ENCODE results near the gene AK1. TPM values are rescaled to one million over a fixed set of nuclear protein-coding genes. Genes with fewer than 3 reads are reported as not detected.

AK1 gene
- total RNA-seq, 1 experiment from 2014 or later: 61.1 TPM

DNA sequence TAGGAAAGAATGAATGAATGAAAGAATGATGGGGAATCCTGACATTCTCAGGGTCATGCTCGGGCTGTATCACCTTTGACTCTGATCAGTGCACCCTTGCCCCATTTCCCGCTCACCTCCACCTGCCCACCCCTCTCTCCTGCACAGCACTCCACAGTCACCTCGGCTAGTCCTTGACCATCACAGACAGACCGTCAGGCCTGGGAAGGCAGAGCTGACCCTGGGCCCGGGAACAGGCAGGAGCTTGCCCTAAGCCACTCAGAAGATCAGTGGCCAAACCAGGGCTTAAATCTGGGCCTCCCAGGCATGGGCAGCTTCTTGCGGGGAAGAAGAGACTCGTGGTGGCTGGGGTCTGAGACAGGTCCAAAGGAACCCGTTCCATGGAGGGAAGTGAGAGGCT, 18.3 kb upstream of the AK1 start:
- CTCF ChIA-PET: no interaction called here
- intact Hi-C loops (cut with micrococcal nuclease): no loop called here
- POLR2A ChIA-PET: no interaction called here

More for the DNA sequence above, 18.3 kb upstream of the AK1 start:
- H3K9ac ChIP-seq (ENCODE audit: low read length): no peak overlapping the region
- H3K79me2 ChIP-seq (ENCODE audit: insufficient read depth, low read length): peaks cover 3% of the 10 kb centered on the region; the same call in 1 of the 2 replicates
- H3K4me2 ChIP-seq (ENCODE audit: low read length): no peak overlapping the region
- no peak overlapping the region for H2AFZ ChIP-seq (ENCODE audit: low read depth, low read length, poor library complexity, severe bottlenecking)
- no peak for ATAC-seq
- no TSS peak for BruUV-seq (replicated peaks)
- H3K4me1 ChIP-seq (ENCODE audit: control insufficient read depth in 1 of 2, insufficient read depth in 2 of 2, low read length in 2 of 2): peaks cover 15 to 30% of the 10 kb centered on the region in 2 experiments
- H3K27ac ChIP-seq (ENCODE audit: low read depth, low read length): no peak overlapping the region; the same call in 1 of the 2 replicates
- H3K36me3 ChIP-seq (ENCODE audit: control insufficient read depth in 1 of 2, insufficient read depth in 2 of 2, low read length in 2 of 2): peaks cover 22 to 45% of the 10 kb centered on the region in 2 experiments
- H3K9me2 ChIP-seq (ENCODE audit: insufficient read depth): no peaks in the 10 kb centered on the region
- no peak for TF ChIP-seq SIN3A (IDR thresholded peaks at IDR 0.05; ENCODE audit: low read depth)
- no peak for TF ChIP-seq EGR1 (IDR thresholded peaks at IDR 0.05; ENCODE audit: low read depth)
- TF ChIP-seq SP1 (IDR thresholded peaks at IDR 0.05; ENCODE audit: low read depth): no peak
- TF ChIP-seq CBX3 (IDR thresholded peaks at IDR 0.05; ENCODE audit: low read depth): no peak
- TF ChIP-seq, protein P1, sequence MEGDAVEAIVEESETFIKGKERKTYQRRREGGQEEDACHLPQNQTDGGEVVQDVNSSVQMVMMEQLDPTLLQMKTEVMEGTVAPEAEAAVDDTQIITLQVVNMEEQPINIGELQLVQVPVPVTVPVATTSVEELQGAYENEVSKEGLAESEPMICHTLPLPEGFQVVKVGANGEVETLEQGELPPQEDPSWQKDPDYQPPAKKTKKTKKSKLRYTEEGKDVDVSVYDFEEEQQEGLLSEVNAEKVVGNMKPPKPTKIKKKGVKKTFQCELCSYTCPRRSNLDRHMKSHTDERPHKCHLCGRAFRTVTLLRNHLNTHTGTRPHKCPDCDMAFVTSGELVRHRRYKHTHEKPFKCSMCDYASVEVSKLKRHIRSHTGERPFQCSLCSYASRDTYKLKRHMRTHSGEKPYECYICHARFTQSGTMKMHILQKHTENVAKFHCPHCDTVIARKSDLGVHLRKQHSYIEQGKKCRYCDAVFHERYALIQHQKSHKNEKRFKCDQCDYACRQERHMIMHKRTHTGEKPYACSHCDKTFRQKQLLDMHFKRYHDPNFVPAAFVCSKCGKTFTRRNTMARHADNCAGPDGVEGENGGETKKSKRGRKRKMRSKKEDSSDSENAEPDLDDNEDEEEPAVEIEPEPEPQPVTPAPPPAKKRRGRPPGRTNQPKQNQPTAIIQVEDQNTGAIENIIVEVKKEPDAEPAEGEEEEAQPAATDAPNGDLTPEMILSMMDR (IDR thresholded peaks at IDR 0.05 in 2 of 3, conservative IDR thresholded peaks at IDR 0.05 in 1 of 3; ENCODE audit: borderline replicate concordance in 1 of 3, insufficient read depth in 1 of 3, low read depth in 2 of 3, low read length in 2 of 3): no peak
- TF ChIP-seq, protein P2, sequence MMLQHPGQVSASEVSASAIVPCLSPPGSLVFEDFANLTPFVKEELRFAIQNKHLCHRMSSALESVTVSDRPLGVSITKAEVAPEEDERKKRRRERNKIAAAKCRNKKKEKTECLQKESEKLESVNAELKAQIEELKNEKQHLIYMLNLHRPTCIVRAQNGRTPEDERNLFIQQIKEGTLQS (IDR thresholded peaks at IDR 0.05): no peak
- TF ChIP-seq, protein P3, sequence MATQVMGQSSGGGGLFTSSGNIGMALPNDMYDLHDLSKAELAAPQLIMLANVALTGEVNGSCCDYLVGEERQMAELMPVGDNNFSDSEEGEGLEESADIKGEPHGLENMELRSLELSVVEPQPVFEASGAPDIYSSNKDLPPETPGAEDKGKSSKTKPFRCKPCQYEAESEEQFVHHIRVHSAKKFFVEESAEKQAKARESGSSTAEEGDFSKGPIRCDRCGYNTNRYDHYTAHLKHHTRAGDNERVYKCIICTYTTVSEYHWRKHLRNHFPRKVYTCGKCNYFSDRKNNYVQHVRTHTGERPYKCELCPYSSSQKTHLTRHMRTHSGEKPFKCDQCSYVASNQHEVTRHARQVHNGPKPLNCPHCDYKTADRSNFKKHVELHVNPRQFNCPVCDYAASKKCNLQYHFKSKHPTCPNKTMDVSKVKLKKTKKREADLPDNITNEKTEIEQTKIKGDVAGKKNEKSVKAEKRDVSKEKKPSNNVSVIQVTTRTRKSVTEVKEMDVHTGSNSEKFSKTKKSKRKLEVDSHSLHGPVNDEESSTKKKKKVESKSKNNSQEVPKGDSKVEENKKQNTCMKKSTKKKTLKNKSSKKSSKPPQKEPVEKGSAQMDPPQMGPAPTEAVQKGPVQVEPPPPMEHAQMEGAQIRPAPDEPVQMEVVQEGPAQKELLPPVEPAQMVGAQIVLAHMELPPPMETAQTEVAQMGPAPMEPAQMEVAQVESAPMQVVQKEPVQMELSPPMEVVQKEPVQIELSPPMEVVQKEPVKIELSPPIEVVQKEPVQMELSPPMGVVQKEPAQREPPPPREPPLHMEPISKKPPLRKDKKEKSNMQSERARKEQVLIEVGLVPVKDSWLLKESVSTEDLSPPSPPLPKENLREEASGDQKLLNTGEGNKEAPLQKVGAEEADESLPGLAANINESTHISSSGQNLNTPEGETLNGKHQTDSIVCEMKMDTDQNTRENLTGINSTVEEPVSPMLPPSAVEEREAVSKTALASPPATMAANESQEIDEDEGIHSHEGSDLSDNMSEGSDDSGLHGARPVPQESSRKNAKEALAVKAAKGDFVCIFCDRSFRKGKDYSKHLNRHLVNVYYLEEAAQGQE (IDR thresholded peaks at IDR 0.05; ENCODE audit: low read depth): no peak
- no peak for TF ChIP-seq JUND (IDR thresholded peaks at IDR 0.05)
- no peak for TF ChIP-seq FOSL1 (IDR thresholded peaks at IDR 0.05; ENCODE audit: low read depth)
- TF ChIP-seq POLR2A (IDR thresholded peaks at IDR 0.05; ENCODE audit: borderline replicate concordance, extremely low read depth, insufficient read depth, insufficient read length): no peak
- TF ChIP-seq, protein P4, sequence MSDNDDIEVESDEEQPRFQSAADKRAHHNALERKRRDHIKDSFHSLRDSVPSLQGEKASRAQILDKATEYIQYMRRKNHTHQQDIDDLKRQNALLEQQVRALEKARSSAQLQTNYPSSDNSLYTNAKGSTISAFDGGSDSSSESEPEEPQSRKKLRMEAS (IDR thresholded peaks at IDR 0.05): no peak
- TF ChIP-seq YY1 (IDR thresholded peaks at IDR 0.05; ENCODE audit: extremely low read depth, insufficient replicate concordance, low read depth, low read length): no peak
- TF ChIP-seq EZH2phosphoT487 (IDR thresholded peaks at IDR 0.05; ENCODE audit: borderline replicate concordance): no peak
- H3K27me3 ChIP-seq (ENCODE audit: insufficient read depth, low read length): no peaks in the 10 kb centered on the region
- RAD21 ChIA-PET (ENCODE audit: low non-redundant PET in 1 of 2, low total read pairs in 2 of 2, uncharacterized antibody in 2 of 2, unreplicated experiment in 2 of 2): no interaction called here
- H3K4me3 ChIP-seq (replicated peaks in 1 of 2; ENCODE audit: low read depth in 1 of 2, low read length in 2 of 2): no peak overlapping the region
- no peaks in the 10 kb centered on the region for H4K20me1 ChIP-seq (ENCODE audit: insufficient read depth)
- DNase-seq (ENCODE audit: low read depth, low spot score): no peak
- peaks cover 0 to 15% of the 10 kb centered on the region in 2 experiments; a peak in 2 of 4 replicates for H3K9me3 ChIP-seq (ENCODE audit: control insufficient read depth in 1 of 2, insufficient read depth in 1 of 2, low read depth in 1 of 2, low read length in 2 of 2)
